Activated CD8-positive, alpha-beta T cell treated with anti-CD3 and anti-CD28 coated beads for 36 hours (primary cell): ENCODE data around the gene CYB5A. TPM values are rescaled to one million over a fixed set of nuclear protein-coding genes. Genes with fewer than 3 reads are reported as not detected.

Experiments
- ATAC-seq: fragments of 200-7000 bp; cut with Tn5 transposase; one replicate; pipeline ENCODE4 v1.10.0; 2021; ENCODE audit warnings: mild to moderate bottlenecking, moderate library complexity
- CTCF ChIA-PET: fragments of 350-600 bp; sonication (Branson Sonifier 250); formaldehyde crosslinking; loops from one replicate; lab custom pipeline; 2021; ENCODE audit warnings: antibody characterized with exemption; lab: Charles Lee
- POLR2A ChIA-PET: fragments of 350-600 bp; sonication (Branson Sonifier 250); formaldehyde crosslinking; loops from one replicate; lab custom pipeline; 2021; ENCODE audit warnings: antibody characterized with exemption; lab: Charles Lee
- DNase-seq: peaks from one replicate; pipeline ENCODE4 v3.0.0-alpha.2; 2020
- H3K27ac Mint-ChIP-seq: one replicate; pipeline ENCODE4 v1.8.0; 2021; ENCODE audit warnings: mild to moderate bottlenecking, mixed read lengths
- H3K27me3 Mint-ChIP-seq: one replicate; pipeline ENCODE4 v1.8.0; 2021; ENCODE audit warnings: mixed read lengths
- H3K36me3 Mint-ChIP-seq: one replicate; pipeline ENCODE4 v1.8.0; 2021; ENCODE audit warnings: low read depth, mixed read lengths
- H3K4me1 Mint-ChIP-seq: one replicate; pipeline ENCODE4 v1.8.0; 2021; ENCODE audit warnings: low read depth, mixed read lengths
- H3K4me3 Mint-ChIP-seq: one replicate; pipeline ENCODE4 v1.8.0; 2021; ENCODE audit warnings: mild to moderate bottlenecking, moderate library complexity, mixed read lengths
- H3K9me3 Mint-ChIP-seq: one replicate; pipeline ENCODE4 v1.8.0; 2021; ENCODE audit warnings: mixed read lengths
- CTCF ChIP-seq: fragments of 200-600 bp; IDR thresholded peaks from one replicate; pipeline ENCODE4 v1.8.0; 2022; ENCODE audit warnings: antibody characterized with exemption, mild to moderate bottlenecking
- intact Hi-C: fragments of 100-400 bp; cut with micrococcal nuclease; formaldehyde crosslinking; loops from one replicate; pipeline ENCODE4 v1.10.0; 2022
- total RNA-seq, 2 experiments: library from RNA; stranded (reverse); gene quantifications; one replicate each; pipeline ENCODE4 v1.2.3, GENCODE V29; 2021

The CYB5A gene
- total RNA-seq, 2 experiments from 2014 or later, result 60.2 to 62.4 TPM

- Mint-ChIP-seq H3K27me3 (peaks cover 10% of the 10 kb centered on the region), H3K27ac (no peak overlapping the region), H3K4me3 (no peak overlapping the region), H3K4me1 (no peaks in the 10 kb centered on the region), H3K36me3 (no peaks in the 10 kb centered on the region), H3K9me3 (no peaks in the 10 kb centered on the region)
- ChIA-PET CTCF (interaction anchor here (0.7 kb wide), 1 partner anchor 9 kb away, joined by 4 read pairs; no protein-coding TSS in a partner anchor), POLR2A (no interaction called here)
- TF ChIP-seq CTCF, result no peak
- intact Hi-C loops, result no loop called here
- DNase-seq, result no peak
- ATAC-seq, result no peak
Observed at GRCh38 chr18:74217476-74218143, 74.2 kb downstream of the CYB5A start.

- no peak for TF ChIP-seq CTCF
- intact Hi-C loops, result no loop called here
- no peak for ATAC-seq
Observed at GRCh38 chr18:74216661-74217110, 75.1 kb downstream of the CYB5A start.

GRCh38 chr18:74215863-74216262 lies 75.9 kb downstream of the CYB5A start:
- peaks cover 10% of the 10 kb centered on the region for H3K27me3 Mint-ChIP-seq
- no peak overlapping the region for H3K27ac Mint-ChIP-seq
- no peaks in the 10 kb centered on the region for H3K36me3 Mint-ChIP-seq
- intact Hi-C loops, result no loop called here
- TF ChIP-seq CTCF, result no peak
- DNase-seq (no peak), ATAC-seq (no peak)
- no peak overlapping the region for H3K4me3 Mint-ChIP-seq
- ChIA-PET CTCF (interaction anchor here (1.3 kb wide), 1 partner anchor 19 kb away, joined by 3 read pairs; no protein-coding TSS in a partner anchor), POLR2A (no interaction called here)
- no peaks in the 10 kb centered on the region for H3K9me3 Mint-ChIP-seq
- H3K4me1 Mint-ChIP-seq, result no peaks in the 10 kb centered on the region

More at GRCh38 chr18:74216661-74217110, 75.1 kb downstream of the CYB5A start:
- CTCF ChIA-PET, result interaction anchor here (0.7 kb wide), 1 partner anchor 8 kb away, joined by 4 read pairs; no protein-coding TSS in a partner anchor
- Mint-ChIP-seq H3K36me3 (no peaks in the 10 kb centered on the region), H3K27ac (no peak overlapping the region), H3K27me3 (peaks cover 10% of the 10 kb centered on the region), H3K4me3 (no peak overlapping the region), H3K9me3 (no peaks in the 10 kb centered on the region), H3K4me1 (no peaks in the 10 kb centered on the region)
- POLR2A ChIA-PET, result no interaction called here
- DNase-seq, result no peak

- Mint-ChIP-seq H3K27me3 (peaks cover 12% of the 10 kb centered on the region), H3K36me3 (no peaks in the 10 kb centered on the region), H3K9me3 (no peaks in the 10 kb centered on the region), H3K4me3 (no peak overlapping the region), H3K27ac (no peak overlapping the region), H3K4me1 (no peaks in the 10 kb centered on the region)
- POLR2A ChIA-PET, result no interaction called here
- CTCF ChIA-PET, result interaction anchor here (1.6 kb wide), 1 partner anchor 129 kb away, joined by 5 read pairs; no protein-coding TSS in a partner anchor
- DNase-seq (no peak), ATAC-seq (no peak)
- TF ChIP-seq CTCF, result no peak
- intact Hi-C loops, result no loop called here
Observed at GRCh38 chr18:74213429-74213828, 78.3 kb downstream of the CYB5A start.

- no peaks in the 10 kb centered on the region for H3K36me3 Mint-ChIP-seq
- ChIA-PET CTCF (interaction anchor here (0.9 to 1.8 kb wide), 2 partner anchors 38 to 138 kb away, joined by 3 to 5 read pairs; no protein-coding TSS in a partner anchor), POLR2A (no interaction called here)
- H3K4me1 Mint-ChIP-seq, result no peaks in the 10 kb centered on the region
- peak overlapping the region; percentile 17 for H3K27ac Mint-ChIP-seq
- H3K27me3 Mint-ChIP-seq, result peaks cover 4% of the 10 kb centered on the region
- no peak overlapping the region for H3K4me3 Mint-ChIP-seq
- intact Hi-C loops, result no loop called here
- ATAC-seq (no peak), DNase-seq (peak; percentile 31)
- no peaks in the 10 kb centered on the region for H3K9me3 Mint-ChIP-seq
- TF ChIP-seq CTCF, result no peak
Observed at GRCh38 chr18:74204526-74205152, 87.1 kb downstream of the CYB5A start.
